ENCODE measurements around the gene KLRC3. TPM values are rescaled to one million over a fixed set of nuclear protein-coding genes. Genes with fewer than 3 reads are reported as not detected.

The KLRC3 gene
- total RNA-seq = not detected in 2 replicates

DNA sequence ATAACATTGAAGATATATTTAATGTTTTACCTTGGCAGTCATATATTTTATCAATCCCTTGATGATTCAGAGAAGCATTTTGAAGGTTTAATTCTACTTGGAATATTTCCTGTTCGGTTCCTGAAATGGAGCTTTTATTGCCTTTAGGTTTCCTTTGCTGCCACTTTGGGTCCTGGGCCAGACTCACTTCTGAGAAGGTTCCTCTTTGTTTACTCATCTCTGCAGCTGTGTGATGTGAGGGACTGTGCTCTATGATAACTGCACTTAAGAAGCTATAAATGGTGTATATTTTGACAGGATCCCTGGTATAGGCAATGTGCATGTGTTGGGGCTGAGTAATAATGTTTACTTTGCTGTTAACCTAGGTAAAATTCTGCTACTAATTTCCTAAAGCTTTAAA is at the start of gene KLRC3:
KLRC3 (minus strand) TSS at position 262 of the 400 bp plus-strand sequence; CDS start at position 217, 45 bp downstream.

DNA sequence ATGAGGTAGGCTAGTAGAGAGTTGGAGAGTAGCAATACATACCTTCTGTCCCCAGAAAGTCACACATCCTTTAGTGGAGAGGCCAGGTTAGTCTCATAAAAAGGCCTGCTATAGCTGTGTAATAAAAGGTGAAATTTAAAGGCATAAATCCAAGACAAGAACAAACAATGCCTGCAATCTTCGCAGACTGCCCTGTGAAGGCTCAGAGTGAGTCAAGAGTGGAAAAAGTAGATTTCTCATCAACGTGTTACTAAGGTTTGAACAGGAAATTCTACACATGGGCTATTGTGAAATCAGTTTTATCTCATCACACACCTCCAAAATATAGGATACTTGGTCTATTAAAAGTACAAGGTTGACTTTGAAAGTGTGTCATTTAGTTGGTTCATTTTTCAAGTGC is 32.8 kb upstream of the KLRC3 start, which contains the start of gene KLRC1:
KLRC1 (minus strand) TSS at position 222 of the 400 bp plus-strand sequence. CDS start 2,221 bp downstream, outside the sequence.

DNA sequence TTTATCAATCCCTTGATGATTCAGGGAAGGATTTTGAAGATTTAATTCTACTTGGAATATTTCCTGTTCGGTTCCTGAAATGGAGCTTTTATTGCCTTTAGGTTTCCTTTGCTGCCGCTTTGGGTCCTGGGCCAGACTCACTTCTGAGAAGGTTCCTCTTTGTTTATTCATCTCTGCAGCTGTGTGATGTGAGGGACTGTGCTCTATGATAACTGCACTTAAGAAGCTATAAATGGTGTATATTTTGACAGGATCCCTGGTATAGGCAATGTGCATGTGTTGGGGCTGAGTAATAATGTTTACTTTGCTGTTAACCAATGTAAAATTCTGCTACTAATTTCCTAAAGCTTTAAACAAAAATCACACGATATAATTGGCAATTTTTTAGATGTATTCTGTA is 15.4 kb upstream of the KLRC3 start, which contains the start of gene KLRC2:
KLRC2 (minus strand) TSS at position 195 of the 400 bp plus-strand sequence; CDS start at position 171, 24 bp downstream.

DNA sequence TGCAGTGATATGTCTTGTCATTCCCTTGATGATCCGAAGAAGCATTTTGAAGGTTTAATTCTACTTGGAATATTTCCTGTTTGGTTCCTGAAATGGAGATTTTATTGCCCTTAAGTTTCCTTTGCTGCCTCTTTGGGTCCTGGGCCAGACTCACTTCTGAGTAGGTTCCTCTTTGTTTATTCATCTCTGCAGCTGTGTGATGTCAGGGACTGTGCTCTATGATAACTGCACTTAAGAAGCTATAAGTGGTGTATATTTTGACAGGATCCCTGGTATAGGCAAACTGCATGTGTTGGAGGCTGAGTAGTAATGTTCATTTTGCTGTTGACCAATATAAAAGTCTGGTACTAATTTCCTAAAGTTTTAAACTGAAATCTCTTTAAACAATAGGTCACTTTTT is 11.0 kb downstream of the KLRC3 start, which contains the start of gene KLRC4:
KLRC4 (minus strand) TSS at position 366 of the 400 bp plus-strand sequence; CDS start at position 184, 182 bp downstream.

DNA sequence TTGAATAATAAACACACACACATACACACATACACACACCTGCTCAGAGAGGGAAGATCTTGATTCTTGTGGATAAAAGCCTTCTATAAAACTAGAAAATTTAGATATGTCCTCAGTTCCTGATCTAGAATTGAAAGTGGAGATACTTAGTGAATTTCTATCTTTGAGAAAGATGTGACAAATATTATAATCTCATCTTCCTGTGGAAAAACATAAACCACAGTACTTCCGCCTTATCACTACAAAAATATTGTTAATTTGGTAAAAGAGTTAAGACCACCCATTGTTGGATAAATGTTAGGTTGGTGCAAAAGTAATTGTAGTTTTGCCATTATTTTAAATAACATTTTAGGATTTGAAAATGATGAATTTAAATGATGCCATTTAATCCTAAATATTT is 30.5 kb downstream of the KLRC3 start, which contains the start of gene KLRK1:
KLRK1 (minus strand) TSS at position 138 of the 400 bp plus-strand sequence. CDS start 1,231 bp downstream, outside the sequence.

Other genes starting within 250 kb of the KLRC3 start
- not detected in 2 replicates for gene OLR1, start 248.5 kb downstream of the KLRC3 start, total RNA-seq
- under 0.01 TPM in 1 of 2 replicates, not detected in the other for gene TMEM52B, start 241.6 kb downstream of the KLRC3 start, total RNA-seq
- 9.8 and 16.5 TPM in 2 replicates for gene GABARAPL1, start 207.7 kb downstream of the KLRC3 start, total RNA-seq
- under 0.01 TPM in 2 replicates for gene KLRD1, start 112.7 kb downstream of the KLRC3 start, total RNA-seq
- gene KLRK1, start 30.6 kb downstream of the KLRC3 start, total RNA-seq = not detected in 2 replicates
- not detected in 2 replicates for gene KLRC4, start 10.8 kb downstream of the KLRC3 start, total RNA-seq
- not detected in 2 replicates for gene KLRC2, start 15.4 kb upstream of the KLRC3 start, total RNA-seq
- not detected in 2 replicates for gene KLRC1, start 32.8 kb upstream of the KLRC3 start, total RNA-seq
- gene EIF2S3B, start 85.3 kb upstream of the KLRC3 start, total RNA-seq = 1.6 and 6.2 TPM in 2 replicates
- 11.0 and 13.3 TPM in 2 replicates for gene MAGOHB, start 193.0 kb upstream of the KLRC3 start, total RNA-seq

Data from subcutaneous preadipocyte (primary cell).